GM19455 (cell line): ENCODE data around the gene ZNF585A.
A peak's percentile ranks its signal among the peaks of the same experiment; 100 is the strongest.
"Not testable (repeated sequence)": the region's sequence is repeated elsewhere in the genome, so short reads cannot be mapped to it uniquely, and the experiment has no call there.

Experiments
- ATAC-seq: cut with Tn5 transposase; IDR thresholded peaks from one replicate; pipeline ENCODE4 v1.9.1; 2021; ENCODE audit not compliant: unreplicated experiment

The ZNF585A gene

GRCh38 chr19:37172368-37173366 lies at the start of gene ZNF585A:
Gene ZNF585A, minus strand, starts transcription at chr19:37172695. Its CDS starts 2,785 bp downstream, at chr19:37169910.
- peak; percentile 93 for ATAC-seq

- no peak for ATAC-seq
These were observed 48.6 kb upstream of the ZNF585A start for GRCh38 chr19:37221136-37221535.

GRCh38 chr19:37220383-37220782 lies 47.9 kb upstream of the ZNF585A start:
- no peak for ATAC-seq

GRCh38 chr19:37218592-37218935 lies 46.1 kb upstream of the ZNF585A start:
- no peak for ATAC-seq

- ATAC-seq, result peak; percentile 86
These were observed 45.5 kb upstream of the ZNF585A start, which contains the start of gene ZNF383 for GRCh38 chr19:37217775-37218591. Gene ZNF383, plus strand, starts transcription at chr19:37218214. Its CDS starts 12,240 bp downstream, at chr19:37230454.

GRCh38 chr19:37217480-37217774 lies 44.9 kb upstream of the ZNF585A start:
- ATAC-seq, result no peak

- ATAC-seq, result no peak
These were observed 25.3 kb upstream of the ZNF585A start for GRCh38 chr19:37197768-37198167.

GRCh38 chr19:37197115-37197514 lies 24.6 kb upstream of the ZNF585A start:
- not testable (repeated sequence) for ATAC-seq

- ATAC-seq, result not testable (repeated sequence)
These were observed 22.8 kb upstream of the ZNF585A start for GRCh38 chr19:37195248-37195647.

GRCh38 chr19:37186071-37186470 lies 13.6 kb upstream of the ZNF585A start:
- ATAC-seq, result not testable (repeated sequence)

- no peak for ATAC-seq
These were observed 6.9 kb downstream of the ZNF585A start for GRCh38 chr19:37165635-37166034.

- ATAC-seq, result no peak
These were observed 12.3 kb downstream of the ZNF585A start for GRCh38 chr19:37160153-37160552.

- no peak for ATAC-seq
These were observed 24.3 kb downstream of the ZNF585A start for GRCh38 chr19:37148214-37148613.

GRCh38 chr19:37136111-37136510 lies 36.4 kb downstream of the ZNF585A start:
- ATAC-seq, result no peak

- no peak for ATAC-seq
These were observed 43.7 kb downstream of the ZNF585A start for GRCh38 chr19:37128821-37129177.

- no peak for ATAC-seq
These were observed 44.3 kb downstream of the ZNF585A start for GRCh38 chr19:37127999-37128820.

GRCh38 chr19:37122093-37122492 lies 50.4 kb downstream of the ZNF585A start:
- not testable (repeated sequence) for ATAC-seq

- ATAC-seq, result no peak
These were observed 58.5 kb downstream of the ZNF585A start for GRCh38 chr19:37114001-37114400.

GRCh38 chr19:37111753-37112152 lies 60.7 kb downstream of the ZNF585A start:
- not testable (repeated sequence) for ATAC-seq

GRCh38 chr19:37104135-37104534 lies 68.4 kb downstream of the ZNF585A start:
- not testable (repeated sequence) for ATAC-seq

- ATAC-seq, result no peak
These were observed 73.9 kb downstream of the ZNF585A start for GRCh38 chr19:37098570-37098969.
